ENCODE results near the gene ALDH16A1.
"Not testable (repeated sequence)": the region's sequence is repeated elsewhere in the genome, so short reads cannot be mapped to it uniquely, and the experiment has no call there.

ALDH16A1 gene

DNA sequence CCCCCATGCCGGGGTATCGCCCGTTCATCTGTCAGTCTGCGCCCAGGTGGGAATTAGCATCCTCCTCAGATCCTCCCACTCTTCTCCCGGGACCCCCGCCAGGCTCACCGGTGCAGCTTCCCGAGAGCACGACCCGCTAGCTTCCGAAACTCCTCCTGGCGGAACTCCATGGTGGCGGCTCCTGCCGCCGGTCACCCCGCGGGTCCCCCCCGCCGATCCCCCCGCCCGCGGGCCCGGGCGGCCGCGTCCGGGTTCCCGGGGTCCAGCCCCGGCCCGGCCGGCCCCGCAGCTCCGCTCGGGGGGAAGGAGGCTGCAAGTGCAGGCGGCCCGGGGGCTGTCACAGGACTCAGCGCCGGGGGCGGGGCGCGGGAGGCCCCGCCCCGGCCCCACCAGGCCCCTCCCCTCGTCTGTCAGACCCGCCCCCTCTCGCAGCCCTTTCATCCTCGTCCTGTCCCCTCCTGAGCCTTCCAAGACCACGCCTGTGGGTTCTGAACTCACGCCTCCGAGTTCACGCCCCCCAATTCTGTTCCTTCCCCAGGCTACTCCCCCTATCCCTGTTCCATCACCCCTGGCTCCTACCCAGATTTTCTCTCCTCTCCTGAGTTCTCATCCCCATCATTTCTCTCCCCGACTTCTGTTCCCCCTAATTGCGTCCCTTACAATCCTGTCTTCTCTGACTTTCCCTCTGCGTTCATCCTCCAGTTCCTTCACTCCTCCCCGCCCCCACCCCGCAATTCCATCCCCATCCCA, 11.6 kb upstream of the ALDH16A1 start, which contains the start of gene SLC17A7:
Gene SLC17A7, minus strand, starts transcription at position 318 of the 750 bp plus-strand sequence. Its CDS starts 148 bp downstream, at position 170.
- DNase-seq (ENCODE audit: low read depth), result peak; percentile 36

DNA sequence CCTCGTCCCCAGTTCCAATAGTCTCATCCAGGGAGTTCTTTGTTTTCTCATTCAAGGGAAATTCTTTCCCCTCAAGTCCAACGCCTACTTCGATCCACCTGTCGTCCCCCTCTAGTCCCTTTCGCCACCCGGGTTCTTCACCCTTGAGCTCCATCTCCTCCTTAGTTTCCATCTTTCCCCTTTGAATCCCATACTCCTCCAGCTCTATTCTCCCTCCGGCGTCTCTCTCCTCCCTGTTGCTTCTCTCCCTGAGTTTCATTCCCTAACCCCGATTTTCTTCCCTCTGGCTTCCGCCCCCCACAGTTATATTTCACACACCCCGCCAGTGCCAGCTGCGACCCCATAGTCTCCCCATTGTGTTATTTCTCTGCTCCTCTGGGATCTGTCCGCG, 11.1 kb upstream of the ALDH16A1 start:
- no peak for DNase-seq (ENCODE audit: low read depth)

DNA sequence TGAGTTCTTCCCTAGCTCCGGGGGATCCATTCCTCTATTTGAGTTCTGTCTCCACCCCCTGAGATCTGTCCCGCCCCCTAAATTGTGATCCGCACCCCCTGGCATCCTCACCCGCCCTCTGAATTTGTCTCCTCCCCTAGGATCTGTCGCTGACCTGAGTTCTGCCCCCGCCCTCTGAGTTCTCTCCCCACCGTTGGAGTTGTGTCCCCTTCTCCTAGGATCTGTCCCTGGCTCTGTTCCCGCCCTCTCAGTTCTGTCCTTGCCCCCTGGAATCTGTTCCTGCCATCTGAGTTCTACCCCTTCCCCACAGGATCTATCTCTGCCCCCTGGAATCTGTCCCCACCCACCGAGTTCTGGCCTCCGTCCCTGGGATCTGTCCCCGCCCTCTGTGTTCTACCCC, 10.7 kb upstream of the ALDH16A1 start:
- DNase-seq (ENCODE audit: low read depth), result no peak

- DNase-seq (ENCODE audit: low read depth), result peak; percentile 87
These were observed 10.2 kb upstream of the ALDH16A1 start for GRCh38 chr19:49442771-49443365.

- DNase-seq (ENCODE audit: low read depth), result peak; percentile 94
These were observed 9.5 kb upstream of the ALDH16A1 start for GRCh38 chr19:49443366-49444099.

DNA sequence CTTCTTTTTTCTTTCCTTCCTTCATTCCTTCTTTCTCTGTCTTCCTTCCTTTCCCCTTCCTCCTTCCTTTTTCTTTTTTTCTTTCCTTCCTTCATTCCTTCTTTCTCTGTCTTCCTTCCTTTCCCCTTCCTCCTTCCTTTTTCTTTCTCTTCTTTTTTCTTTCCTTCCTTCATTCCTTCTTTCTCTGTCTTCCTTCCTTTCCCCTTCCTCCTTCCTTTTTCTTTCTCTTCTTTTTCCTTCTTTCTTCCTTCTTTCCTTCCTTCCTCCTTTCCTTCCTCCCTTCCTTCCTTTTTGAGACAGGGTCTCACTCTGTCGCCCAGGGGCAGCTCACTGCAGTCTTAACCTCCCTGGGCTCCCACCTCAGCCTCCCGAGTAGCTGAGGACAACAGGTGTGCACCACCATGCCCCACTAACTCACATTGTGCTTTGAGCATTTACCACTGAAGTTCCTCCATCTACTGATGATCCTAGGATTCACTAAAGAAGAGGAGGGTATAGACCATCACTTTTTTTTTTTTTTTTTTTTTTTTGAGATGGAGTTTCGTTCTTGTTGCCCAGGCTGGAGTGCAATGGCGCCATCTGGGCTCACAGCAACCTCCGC, 8.8 kb upstream of the ALDH16A1 start:
- DNase-seq (ENCODE audit: low read depth), result not testable (repeated sequence)

- no peak for DNase-seq (ENCODE audit: low read depth)
These were observed 7.0 kb upstream of the ALDH16A1 start for GRCh38 chr19:49445997-49446396.

GRCh38 chr19:49447485-49448431, 5.3 kb upstream of the ALDH16A1 start:
- peak; percentile 62 for DNase-seq (ENCODE audit: low read depth)

GRCh38 chr19:49448432-49448786, 4.6 kb upstream of the ALDH16A1 start:
- DNase-seq (ENCODE audit: low read depth), result no peak

- no peak for DNase-seq (ENCODE audit: low read depth)
These were observed 2.6 kb upstream of the ALDH16A1 start for GRCh38 chr19:49450405-49450804.

DNA sequence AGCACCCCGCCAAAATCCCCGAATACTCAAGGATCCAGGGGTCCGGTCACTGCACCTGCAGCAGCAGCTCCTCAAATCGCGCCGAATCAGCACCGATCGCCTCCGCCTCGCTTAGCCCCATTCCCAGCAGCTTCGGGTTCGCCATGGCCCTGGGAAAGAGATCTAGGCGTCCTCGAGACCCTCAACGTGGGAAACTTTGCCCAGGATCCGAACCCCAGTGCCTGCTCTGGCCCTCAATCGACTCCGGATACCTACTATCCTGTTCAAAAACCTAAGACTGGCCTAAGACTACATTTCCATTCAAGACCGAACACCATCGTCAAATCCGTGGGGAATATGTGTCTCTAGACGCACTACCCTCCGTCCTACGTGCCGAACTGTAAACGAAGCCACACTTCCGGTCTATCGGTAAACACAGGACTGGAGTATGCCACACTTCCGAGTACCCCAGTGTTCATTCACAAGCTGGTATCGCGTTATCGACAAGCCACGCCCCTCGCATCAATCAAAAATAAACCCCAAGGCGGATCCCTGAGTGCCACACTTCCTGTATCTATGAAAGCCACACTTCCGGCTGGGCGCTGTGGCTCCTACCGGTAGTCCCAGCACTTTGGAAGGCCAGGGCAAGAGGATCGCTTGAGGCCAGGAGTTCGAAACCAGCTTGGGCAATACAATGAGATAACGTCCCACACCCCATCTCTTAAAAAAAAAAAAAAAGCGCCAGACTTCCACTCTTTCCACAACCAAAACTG, 1.4 kb upstream of the ALDH16A1 start, which contains the start of gene PIH1D1:
Gene PIH1D1, minus strand, starts transcription at position 385 of the 752 bp plus-strand sequence. Its CDS starts 240 bp downstream, at position 145.
- DNase-seq (ENCODE audit: low read depth), result peak; percentile 99

GRCh38 chr19:49453757-49454240, 774 bp downstream of the ALDH16A1 start:
- DNase-seq (ENCODE audit: low read depth), result peak; percentile 37

DNA sequence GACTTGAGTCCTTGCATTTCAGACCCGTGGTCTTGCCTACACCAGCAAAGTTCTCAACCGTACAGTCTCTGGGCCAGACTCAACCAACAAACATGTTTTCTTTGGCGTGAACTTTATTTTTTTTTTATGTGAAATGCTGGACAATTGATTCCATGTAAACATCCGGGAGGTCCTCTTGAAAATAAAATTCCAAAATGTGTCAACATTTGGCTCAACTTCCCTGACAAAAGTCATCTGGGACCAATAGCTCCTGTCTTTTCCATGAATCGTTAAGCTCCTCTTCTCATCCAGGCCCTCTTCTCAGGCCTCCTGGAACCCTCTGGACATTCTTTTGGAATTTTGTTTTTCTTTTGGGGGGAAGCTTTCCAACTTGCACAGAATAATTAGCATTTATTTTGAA, 2.7 kb downstream of the ALDH16A1 start:
- no peak for DNase-seq (ENCODE audit: low read depth)

DNA sequence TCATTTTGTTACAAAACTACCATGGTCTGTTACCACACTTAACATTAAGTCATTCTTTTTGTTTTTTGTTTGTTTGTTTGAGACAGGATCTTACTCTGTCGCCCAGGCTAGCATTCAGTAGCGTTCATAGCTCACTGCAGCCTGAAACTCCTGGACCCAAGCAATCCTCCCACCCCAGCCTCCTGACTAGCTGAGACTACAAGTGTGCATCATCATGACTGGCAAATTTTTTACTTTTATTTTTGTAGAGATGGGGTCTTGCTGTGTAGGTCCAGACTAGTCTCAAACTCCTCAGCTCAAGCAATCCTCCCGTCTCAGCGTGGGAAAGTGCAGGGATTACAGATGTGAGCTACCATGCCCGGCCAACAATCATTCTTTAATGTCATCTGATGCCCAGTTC, 3.3 kb downstream of the ALDH16A1 start:
- no peak for DNase-seq (ENCODE audit: low read depth)

DNA sequence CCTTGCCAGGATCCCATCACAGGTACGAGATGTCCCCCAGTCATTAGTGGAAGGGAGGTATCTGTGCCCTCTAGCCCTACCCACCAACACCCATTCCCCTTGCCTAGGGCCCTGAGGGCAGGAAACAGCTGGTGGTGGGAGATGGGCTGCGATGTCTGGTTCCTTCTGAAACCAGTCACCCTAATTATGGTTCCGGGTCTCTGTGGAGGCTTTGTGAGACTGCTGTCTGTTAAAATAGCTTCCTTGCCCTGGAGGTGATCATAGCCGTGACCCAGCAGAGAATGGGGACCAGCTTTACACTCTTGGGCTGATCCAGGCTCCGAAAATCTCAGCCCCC, 5.5 kb downstream of the ALDH16A1 start:
- no peak for DNase-seq (ENCODE audit: low read depth)

- no peak for DNase-seq (ENCODE audit: low read depth)
These were observed 6.4 kb downstream of the ALDH16A1 start for GRCh38 chr19:49459388-49459787.

DNA sequence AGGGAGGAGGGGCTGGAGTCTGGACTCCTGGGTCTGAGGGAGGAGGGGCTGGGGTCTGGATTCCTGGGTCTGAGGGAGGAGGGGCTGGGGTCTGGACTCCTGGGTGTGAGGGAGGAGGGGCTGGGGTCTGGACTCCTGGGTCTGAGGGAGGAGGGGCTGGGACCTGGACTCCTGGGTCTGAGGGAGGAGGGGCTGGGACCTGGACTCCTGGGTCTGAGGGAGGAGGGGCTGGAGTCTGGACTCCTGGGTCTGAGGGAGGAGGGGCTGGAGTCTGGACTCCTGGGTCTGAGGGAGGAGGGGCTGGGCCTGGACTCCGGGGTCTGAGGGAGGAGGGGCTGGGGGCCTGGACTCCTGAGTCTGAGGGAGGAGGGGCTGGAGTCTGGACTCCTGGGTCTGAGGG, 8.1 kb downstream of the ALDH16A1 start:
- DNase-seq (ENCODE audit: low read depth), result not testable (repeated sequence)

DNA sequence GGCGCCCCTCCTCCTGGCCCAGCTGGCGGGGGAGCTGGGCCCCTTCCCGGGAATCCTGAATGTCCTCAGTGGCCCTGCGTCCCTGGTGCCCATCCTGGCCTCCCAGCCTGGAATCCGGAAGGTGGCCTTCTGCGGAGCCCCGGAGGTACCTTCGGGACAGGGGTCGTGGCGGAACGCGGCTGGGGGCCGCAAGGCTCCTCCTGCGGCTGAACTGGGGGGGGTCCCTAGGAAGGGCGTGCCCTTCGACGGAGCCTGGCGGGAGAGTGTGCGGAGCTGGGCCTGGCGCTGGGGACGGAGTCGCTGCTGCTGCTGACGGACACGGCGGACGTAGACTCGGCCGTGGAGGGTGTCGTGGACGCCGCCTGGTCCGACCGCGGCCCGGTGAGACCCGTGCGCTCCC, 8.6 kb downstream of the ALDH16A1 start:
- DNase-seq (ENCODE audit: low read depth), result no peak

- no peak for DNase-seq (ENCODE audit: low read depth)
These were observed 9.5 kb downstream of the ALDH16A1 start for GRCh38 chr19:49462492-49462891.

GRCh38 chr19:49463960-49464740, 11.1 kb downstream of the ALDH16A1 start:
- DNase-seq (ENCODE audit: low read depth), result no peak

Data from ELR (cell line).